Astrocyte of the hippocampus (primary cell): ENCODE measurements around the gene CEMIP2.

Source experiments
- DNase-seq: peaks from one replicate; pipeline ENCODE4 v3.0.0; 2011; ENCODE audit warnings: low read depth, low spot score

The CEMIP2 gene

GRCh38 chr9:71774920-71775319 lies 6.6 kb upstream of the CEMIP2 start:
- no peak for DNase-seq

- no peak for DNase-seq
Measured at GRCh38 chr9:71772726-71773125, 4.4 kb upstream of the CEMIP2 start.

GRCh38 chr9:71770170-71770569 lies 1.9 kb upstream of the CEMIP2 start:
- DNase-seq = no peak

- peak; percentile 73 for DNase-seq
Measured at GRCh38 chr9:71769175-71770161, 1.2 kb upstream of the CEMIP2 start.

GRCh38 chr9:71767776-71768321 lies 464 bp downstream of the CEMIP2 start:
- peak; percentile 58 for DNase-seq

- peak; percentile 28 for DNase-seq
Measured at GRCh38 chr9:71767163-71767775, 1.0 kb downstream of the CEMIP2 start.

- DNase-seq = no peak
Measured at GRCh38 chr9:71766663-71767062, 1.6 kb downstream of the CEMIP2 start.

- no peak for DNase-seq
Measured at GRCh38 chr9:71765693-71766092, 2.6 kb downstream of the CEMIP2 start.

GRCh38 chr9:71764891-71765290 lies 3.4 kb downstream of the CEMIP2 start:
- no peak for DNase-seq

- DNase-seq = no peak
Measured at GRCh38 chr9:71764463-71764862, 3.9 kb downstream of the CEMIP2 start.

- peak; percentile 36 for DNase-seq
Measured at GRCh38 chr9:71763832-71764231, 4.5 kb downstream of the CEMIP2 start.

GRCh38 chr9:71762900-71763653 lies 5.2 kb downstream of the CEMIP2 start:
- DNase-seq = peak; percentile 53

- no peak for DNase-seq
Measured at GRCh38 chr9:71761938-71762353, 6.4 kb downstream of the CEMIP2 start.

- peak; percentile 39 for DNase-seq
Measured at GRCh38 chr9:71760901-71761300, 7.4 kb downstream of the CEMIP2 start.

- DNase-seq = peak; percentile 38
Measured at GRCh38 chr9:71758785-71759184, 9.5 kb downstream of the CEMIP2 start.

GRCh38 chr9:71758277-71758676 lies 10.0 kb downstream of the CEMIP2 start:
- no peak for DNase-seq

GRCh38 chr9:71756753-71757152 lies 11.6 kb downstream of the CEMIP2 start:
- DNase-seq = no peak

- DNase-seq = no peak
Measured at GRCh38 chr9:71755869-71756268, 12.4 kb downstream of the CEMIP2 start.

- no peak for DNase-seq
Measured at GRCh38 chr9:71755230-71755629, 13.1 kb downstream of the CEMIP2 start.

GRCh38 chr9:71754151-71754550 lies 14.2 kb downstream of the CEMIP2 start:
- no peak for DNase-seq

- no peak for DNase-seq
Measured at GRCh38 chr9:71752928-71753327, 15.4 kb downstream of the CEMIP2 start.

- no peak for DNase-seq
Measured at GRCh38 chr9:71752352-71752751, 16.0 kb downstream of the CEMIP2 start.
